Upper lobe of left lung (tissue), 6 donors: ENCODE results near the gene RMND5B. TPM values are rescaled to one million over a fixed set of nuclear protein-coding genes. Genes with fewer than 3 reads are reported as not detected.
A peak's percentile ranks its signal among the peaks of the same experiment; 100 is the strongest.

Experiments
- ATAC-seq, 2 donors: fragments of 200-7000 bp; cut with Tn5 transposase; one replicate each; pipeline ENCODE4 v1.9.1; 2022; ENCODE audit warnings: mild to moderate bottlenecking in 2 of 2, moderate library complexity in 2 of 2; ENCODE audit not compliant: low FRiP score in 2 of 2
- DNase-seq, 2 donors: peaks; one replicate each; pipeline ENCODE4 v3.0.0-alpha.2; 2019 to 2020
- H3K27ac ChIP-seq, 4 donors: fragments of 200-600 bp; sonication (generic); one replicate each; pipeline ENCODE4 v1.5.1; 2016 to 2019
- H3K27me3 ChIP-seq, 4 donors: fragments of 200-600 bp; sonication (generic); one replicate each; pipeline ENCODE4 v1.5.1; 2017 to 2019
- H3K36me3 ChIP-seq, 4 donors: fragments of 200-600 bp; sonication (generic); one replicate each; pipeline ENCODE4 v1.5.1; 2016 to 2019
- H3K4me1 ChIP-seq, 4 donors: fragments of 200-600 bp; sonication (generic); one replicate each; pipeline ENCODE4 v1.5.1; 2018 to 2019
- H3K4me3 ChIP-seq, 4 donors: fragments of 200-600 bp; sonication (generic); one replicate each; pipeline ENCODE4 v1.5.1; 2017 to 2019; ENCODE audit warnings: mild to moderate bottlenecking in 2 of 4, moderate library complexity in 1 of 4
- H3K9me3 ChIP-seq, 4 donors: fragments of 200-600 bp; sonication (generic); one replicate each; pipeline ENCODE4 v1.5.1; 2018 to 2019
- EP300 ChIP-seq, 4 donors: sonication (generic); formaldehyde crosslinking; IDR thresholded peaks; one replicate each; pipeline ENCODE4 v1.5.1; 2017; ENCODE audit warnings: antibody characterized with exemption in 4 of 4, control low read depth in 2 of 4
- POLR2A ChIP-seq, 4 donors: fragments of 450-650 bp; IDR thresholded peaks; one replicate each; pipeline ENCODE4 v1.5.1; 2016 to 2017; ENCODE audit warnings: antibody characterized with exemption in 4 of 4, mild to moderate bottlenecking in 2 of 4
- POLR2AphosphoS5 ChIP-seq, 2 donors: sonication (generic); formaldehyde crosslinking; IDR thresholded peaks; one replicate each; pipeline ENCODE4 v1.5.1; 2017; ENCODE audit warnings: antibody characterized with exemption in 2 of 2
- WGBS, 2 donors: methylation state at CpG; one replicate each; pipeline ENCODE4 v1.1.5; 2017 to 2018; 5-methylcytosine and 5-hydroxymethylcytosine counted together
- total RNA-seq, 6 donors: library from RNA; depleted of rRNA in 4 of 6; stranded (reverse); fragments of >200 nt in 4 of 6; gene quantifications; one replicate each; pipeline versions ENCODE4 v1.1.0 to v1.2.1, GENCODE V29; 2016 to 2021
- TF ChIP-seq, protein P1 (sequence below), 6 experiments: fragments of 450-650 bp in 4 of 6; fragments of 200-600 bp in 2 of 6; sonication (generic) in 2 of 6; IDR thresholded peaks; one replicate each; pipeline ENCODE4 v1.5.1; 2016 to 2019; ENCODE audit warnings: antibody characterized with exemption in 6 of 6
- donor health status: DM: no; HTN: no; CAD: no; lungs with moderate emphysema.
- donor health status: DM: no; HTN: yes; CAD: no; lungs with severe emphysema.

RMND5B gene
- total RNA-seq, 6 donors from 2014 or later: 36.2 to 70.2 (median 46.0) TPM

DNA sequence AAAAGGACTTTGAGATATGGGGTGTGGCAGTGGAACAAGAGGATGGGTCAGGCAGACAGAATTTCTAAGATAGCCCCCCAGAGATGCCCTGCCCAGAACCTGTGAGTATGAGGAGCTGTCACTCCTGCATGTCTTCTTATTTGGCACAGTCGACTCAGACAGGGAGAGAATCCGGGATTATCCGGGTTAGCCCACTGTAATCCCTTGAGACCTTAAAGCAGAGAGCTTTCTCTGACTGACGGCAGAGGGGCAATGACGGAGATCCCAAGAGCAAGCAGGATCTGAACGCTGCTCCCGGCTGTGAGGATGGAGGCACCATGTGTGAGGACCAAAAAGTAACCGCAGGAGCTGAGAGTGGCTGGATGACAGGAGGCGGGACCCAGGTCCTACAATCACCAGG, 31.7 kb downstream of the RMND5B start:
- H3K4me1 ChIP-seq: peaks cover 3 to 9% (median 8%) of the 10 kb centered on the region in 4 donors
- H3K27me3 ChIP-seq: no peaks in the 10 kb centered on the region
- ATAC-seq: no peak
- 73 to 79% methylated on average over 9 of the region's 9 CpGs for WGBS, 2 donors
- TF ChIP-seq POLR2AphosphoS5 (IDR thresholded peaks at IDR 0.05) (no peak), EP300 (IDR thresholded peaks at IDR 0.05) (no peak), POLR2A (IDR thresholded peaks at IDR 0.05) (no peak)
- TF ChIP-seq, protein P1, sequence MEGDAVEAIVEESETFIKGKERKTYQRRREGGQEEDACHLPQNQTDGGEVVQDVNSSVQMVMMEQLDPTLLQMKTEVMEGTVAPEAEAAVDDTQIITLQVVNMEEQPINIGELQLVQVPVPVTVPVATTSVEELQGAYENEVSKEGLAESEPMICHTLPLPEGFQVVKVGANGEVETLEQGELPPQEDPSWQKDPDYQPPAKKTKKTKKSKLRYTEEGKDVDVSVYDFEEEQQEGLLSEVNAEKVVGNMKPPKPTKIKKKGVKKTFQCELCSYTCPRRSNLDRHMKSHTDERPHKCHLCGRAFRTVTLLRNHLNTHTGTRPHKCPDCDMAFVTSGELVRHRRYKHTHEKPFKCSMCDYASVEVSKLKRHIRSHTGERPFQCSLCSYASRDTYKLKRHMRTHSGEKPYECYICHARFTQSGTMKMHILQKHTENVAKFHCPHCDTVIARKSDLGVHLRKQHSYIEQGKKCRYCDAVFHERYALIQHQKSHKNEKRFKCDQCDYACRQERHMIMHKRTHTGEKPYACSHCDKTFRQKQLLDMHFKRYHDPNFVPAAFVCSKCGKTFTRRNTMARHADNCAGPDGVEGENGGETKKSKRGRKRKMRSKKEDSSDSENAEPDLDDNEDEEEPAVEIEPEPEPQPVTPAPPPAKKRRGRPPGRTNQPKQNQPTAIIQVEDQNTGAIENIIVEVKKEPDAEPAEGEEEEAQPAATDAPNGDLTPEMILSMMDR (IDR thresholded peaks at IDR 0.05): no peak
- no peak overlapping the region for H3K27ac ChIP-seq
- no peaks in the 10 kb centered on the region for H3K36me3 ChIP-seq
- H3K4me3 ChIP-seq: no peak overlapping the region
- no peak for DNase-seq
- H3K9me3 ChIP-seq: no peaks in the 10 kb centered on the region

DNA sequence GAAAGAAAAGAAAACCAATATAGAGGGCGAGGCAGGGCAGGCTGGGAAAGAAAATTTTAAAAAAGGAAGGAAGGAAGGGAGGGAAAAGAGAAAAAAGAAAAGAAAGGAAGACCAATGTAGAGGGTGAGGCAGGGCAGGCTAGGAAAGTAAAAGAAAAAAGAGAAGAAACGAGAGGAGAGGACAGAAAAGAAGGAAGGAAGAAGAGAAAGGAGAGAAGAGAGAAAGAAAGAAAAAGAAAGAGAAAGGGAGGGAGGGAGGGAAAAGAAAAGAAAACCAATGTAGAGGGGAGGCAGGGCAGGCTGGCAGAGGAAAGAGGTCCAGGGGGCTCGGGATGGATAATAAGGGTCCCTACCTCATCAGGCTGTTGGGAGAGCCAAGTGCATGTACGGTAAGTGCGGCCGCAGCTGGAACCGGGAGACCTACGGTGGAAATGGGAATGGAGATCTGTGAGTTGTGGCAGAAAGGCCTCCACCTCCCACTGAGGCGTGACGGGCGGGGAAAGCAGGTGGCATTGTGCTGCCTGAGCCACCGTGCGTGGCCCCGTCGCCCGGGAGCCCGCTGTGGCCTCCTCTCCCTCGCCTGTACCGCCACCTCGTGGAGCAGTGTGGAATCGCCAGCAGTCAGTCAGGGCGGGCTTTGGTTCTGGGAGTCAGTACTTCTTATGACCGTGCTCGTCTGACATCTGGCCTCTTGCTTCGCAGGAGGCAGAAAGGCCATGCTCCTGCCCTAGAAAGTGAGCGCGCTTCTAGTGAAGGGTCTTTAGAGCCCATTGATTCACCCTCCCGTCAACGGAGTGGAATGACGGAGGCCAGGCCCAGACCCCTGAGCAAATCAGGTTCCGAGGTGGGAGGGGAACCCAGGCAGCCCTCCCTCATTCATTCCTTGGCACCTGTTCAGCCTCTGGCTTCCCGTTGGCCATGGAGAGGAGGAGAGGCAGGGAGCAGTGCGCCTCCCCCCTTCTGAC, 33.2 kb downstream of the RMND5B start:
- Histone ChIP-seq H3K27ac (no peak overlapping the region), H3K9me3 (no peaks in the 10 kb centered on the region), H3K27me3 (no peaks in the 10 kb centered on the region), H3K4me3 (peak overlapping the region in 1 of 4 donors; percentile 28), H3K36me3 (no peaks in the 10 kb centered on the region), H3K4me1 (peaks cover 3 to 9% (median 8%) of the 10 kb centered on the region in 4 donors)
- 7 to 12% methylated on average over 29 to 33 of the region's 33 CpGs for WGBS, 2 donors
- no peak for TF ChIP-seq POLR2A (IDR thresholded peaks at IDR 0.05)
- TF ChIP-seq, protein P1 (IDR thresholded peaks at IDR 0.05): peak; percentile 94 to 99 (median 98)
- TF ChIP-seq EP300 (IDR thresholded peaks at IDR 0.05): no peak
- peak; percentile 95 to 97 for ATAC-seq
- peak; percentile 87 to 93 for DNase-seq

DNA sequence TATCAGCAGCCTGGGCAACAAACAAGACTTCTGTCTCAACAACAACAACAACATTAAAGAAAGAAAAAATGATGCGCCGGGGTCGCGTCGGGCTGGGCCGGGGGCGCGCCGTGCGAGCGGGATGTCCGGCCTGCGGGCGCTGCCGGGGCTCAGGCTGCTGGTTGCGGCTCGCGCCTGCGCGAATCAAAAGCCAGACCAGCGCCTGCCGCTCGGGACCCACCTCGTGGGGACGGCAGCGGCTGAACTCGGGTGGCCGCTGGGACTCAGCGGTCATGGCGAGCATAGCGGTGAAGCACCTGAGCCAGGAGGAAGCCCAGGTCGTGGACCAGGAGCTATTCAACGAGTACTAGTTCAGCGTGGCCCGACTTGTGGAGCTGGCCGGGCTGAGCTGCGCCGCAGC, 34.8 kb downstream of the RMND5B start:
- TF ChIP-seq, protein P1 (IDR thresholded peaks at IDR 0.05): no peak
- TF ChIP-seq EP300 (IDR thresholded peaks at IDR 0.05) (no peak), POLR2A (IDR thresholded peaks at IDR 0.05) (no peak), POLR2AphosphoS5 (IDR thresholded peaks at IDR 0.05) (no peak)
- H3K36me3 ChIP-seq: no peaks in the 10 kb centered on the region
- H3K4me1 ChIP-seq: peaks cover 3 to 9% (median 8%) of the 10 kb centered on the region in 4 donors
- WGBS, 2 donors: 44 to 80% methylated on average over 24 to 36 of the region's 38 CpGs
- H3K27me3 ChIP-seq: no peaks in the 10 kb centered on the region
- ATAC-seq: no peak
- H3K27ac ChIP-seq: no peak overlapping the region
- peak in 1 of 2 donors; percentile 73 for DNase-seq
- no peak overlapping the region for H3K4me3 ChIP-seq
- H3K9me3 ChIP-seq: no peaks in the 10 kb centered on the region

DNA sequence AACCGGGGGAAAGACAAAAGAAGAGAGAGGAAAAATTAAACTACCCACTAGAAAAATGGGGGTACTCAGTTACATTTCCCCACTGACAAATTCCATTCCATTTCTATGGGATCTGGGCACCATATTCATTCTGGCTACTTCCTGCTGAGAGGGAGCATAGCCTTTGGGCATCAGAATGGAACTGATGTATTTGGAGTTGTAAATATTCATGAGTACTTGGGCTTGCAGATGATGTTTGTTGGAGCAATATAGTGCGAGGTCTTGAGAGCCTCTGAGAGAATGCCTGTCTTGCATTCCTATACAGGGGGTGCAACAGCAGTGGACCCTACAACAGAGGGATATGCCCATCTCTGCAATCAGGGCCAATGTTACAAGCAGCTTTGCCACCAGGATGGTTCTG, 39.6 kb downstream of the RMND5B start:
- Histone ChIP-seq H3K4me3 (no peak overlapping the region), H3K9me3 (no peaks in the 10 kb centered on the region), H3K27ac (no peak overlapping the region), H3K36me3 (no peaks in the 10 kb centered on the region), H3K4me1 (no peaks in the 10 kb centered on the region), H3K27me3 (no peaks in the 10 kb centered on the region)
- TF ChIP-seq POLR2A (IDR thresholded peaks at IDR 0.05): no peak
- no peak for TF ChIP-seq POLR2AphosphoS5 (IDR thresholded peaks at IDR 0.05)
- TF ChIP-seq, protein P1 (IDR thresholded peaks at IDR 0.05): no peak
- TF ChIP-seq EP300 (IDR thresholded peaks at IDR 0.05): no peak
- 83 to 88% methylated on average over 2 of the region's 2 CpGs for WGBS, 2 donors
- DNase-seq (no peak), ATAC-seq (no peak)
